Measurements from ENCODE around the gene PIK3IP1.
A peak's percentile ranks its signal among the peaks of the same experiment; 100 is the strongest.
"Not testable (repeated sequence)": the region's sequence is repeated elsewhere in the genome, so short reads cannot be mapped to it uniquely, and the experiment has no call there.

The PIK3IP1 gene

DNA sequence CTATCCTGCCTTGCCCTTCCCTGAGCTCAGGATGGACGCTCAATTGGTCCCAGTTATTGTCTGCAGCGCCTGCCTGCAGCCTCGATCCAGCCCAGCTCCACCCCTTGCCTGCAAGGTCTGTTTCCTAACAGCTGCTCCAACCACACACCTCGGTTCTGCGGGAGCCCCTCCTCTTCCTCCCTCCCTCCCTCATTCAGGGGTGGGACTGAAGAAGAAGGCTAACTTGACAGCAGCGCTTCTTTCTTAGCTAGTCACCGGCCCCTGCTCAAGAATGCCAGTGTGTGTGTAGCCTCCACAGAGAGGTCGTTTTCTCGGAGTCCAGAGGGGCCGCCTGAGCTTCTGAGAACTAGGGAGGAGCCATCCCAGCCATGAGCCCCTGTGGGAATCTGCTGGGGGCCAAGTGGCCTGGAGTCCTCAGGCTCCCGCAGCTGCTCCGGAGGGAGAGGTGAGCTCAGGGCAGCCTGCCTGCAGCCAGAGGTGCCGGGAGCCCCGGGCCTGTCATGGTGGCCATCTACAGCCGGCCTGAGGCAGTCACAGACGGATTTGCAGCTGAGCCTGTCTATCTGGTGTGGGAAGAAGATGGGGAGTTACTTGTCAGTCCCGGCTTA is 44.0 kb downstream of the PIK3IP1 start:
- peak; percentile 93 for DNase-seq

DNA sequence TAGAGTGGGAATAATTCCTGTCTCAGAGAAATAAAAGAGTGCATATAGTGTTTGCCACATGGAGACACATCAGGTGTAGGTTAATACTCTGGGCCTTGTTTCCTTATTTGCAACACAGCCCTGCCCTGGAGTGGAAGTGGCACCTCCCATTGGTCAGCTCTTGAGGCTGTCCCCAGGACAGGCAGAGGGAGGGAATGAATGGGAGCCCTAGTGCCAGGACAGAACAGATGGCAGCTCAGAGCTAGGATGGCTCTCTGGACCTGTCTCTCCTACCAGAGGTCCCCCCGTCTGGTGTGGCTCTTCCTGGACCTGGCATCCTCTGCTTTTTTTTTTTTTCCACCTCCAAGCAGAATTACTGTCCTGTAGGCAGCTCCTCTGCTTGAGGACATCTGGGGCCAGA is 44.6 kb downstream of the PIK3IP1 start:
- DNase-seq = no peak

DNA sequence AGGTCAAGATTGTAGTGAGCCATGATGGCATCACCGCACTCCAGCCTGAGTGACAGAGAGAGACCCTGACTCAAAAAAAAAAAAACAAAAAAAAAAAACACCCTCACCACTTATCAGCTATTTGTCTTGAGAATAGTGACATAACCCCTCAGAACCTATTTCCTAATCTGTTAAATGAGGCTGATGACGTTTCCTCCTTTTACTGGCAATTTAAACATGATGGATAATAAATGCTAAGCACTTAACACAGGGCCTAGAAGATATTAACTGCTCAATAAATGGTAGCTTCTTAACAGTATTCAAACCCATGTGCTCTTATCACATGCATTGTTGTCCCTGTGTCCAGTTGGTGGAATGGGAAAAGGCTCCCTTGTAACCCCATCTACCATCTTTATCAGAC is 45.6 kb downstream of the PIK3IP1 start:
- DNase-seq = no peak

DNA sequence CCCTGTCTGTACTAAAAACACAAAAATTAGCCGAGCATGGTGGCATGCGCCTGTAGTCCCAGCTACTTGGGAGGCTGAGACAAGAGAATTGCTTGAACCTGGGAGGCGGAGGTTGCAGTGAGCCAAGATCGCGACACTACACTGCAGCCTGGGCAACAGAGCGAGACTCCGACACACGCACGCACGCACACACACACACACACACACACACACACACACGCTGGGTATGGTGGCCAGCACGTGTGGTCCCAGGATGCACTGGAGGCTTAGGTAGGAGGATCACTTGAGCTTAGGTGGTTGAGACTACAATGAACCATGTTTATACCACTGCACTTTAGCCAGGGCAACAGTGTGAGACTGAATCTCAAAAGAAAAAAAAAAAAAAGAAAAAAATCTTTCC is 46.3 kb downstream of the PIK3IP1 start:
- DNase-seq = not testable (repeated sequence)

- DNase-seq = no peak
These were observed 47.3 kb downstream of the PIK3IP1 start for GRCh38 chr22:31244943-31245451.

DNA sequence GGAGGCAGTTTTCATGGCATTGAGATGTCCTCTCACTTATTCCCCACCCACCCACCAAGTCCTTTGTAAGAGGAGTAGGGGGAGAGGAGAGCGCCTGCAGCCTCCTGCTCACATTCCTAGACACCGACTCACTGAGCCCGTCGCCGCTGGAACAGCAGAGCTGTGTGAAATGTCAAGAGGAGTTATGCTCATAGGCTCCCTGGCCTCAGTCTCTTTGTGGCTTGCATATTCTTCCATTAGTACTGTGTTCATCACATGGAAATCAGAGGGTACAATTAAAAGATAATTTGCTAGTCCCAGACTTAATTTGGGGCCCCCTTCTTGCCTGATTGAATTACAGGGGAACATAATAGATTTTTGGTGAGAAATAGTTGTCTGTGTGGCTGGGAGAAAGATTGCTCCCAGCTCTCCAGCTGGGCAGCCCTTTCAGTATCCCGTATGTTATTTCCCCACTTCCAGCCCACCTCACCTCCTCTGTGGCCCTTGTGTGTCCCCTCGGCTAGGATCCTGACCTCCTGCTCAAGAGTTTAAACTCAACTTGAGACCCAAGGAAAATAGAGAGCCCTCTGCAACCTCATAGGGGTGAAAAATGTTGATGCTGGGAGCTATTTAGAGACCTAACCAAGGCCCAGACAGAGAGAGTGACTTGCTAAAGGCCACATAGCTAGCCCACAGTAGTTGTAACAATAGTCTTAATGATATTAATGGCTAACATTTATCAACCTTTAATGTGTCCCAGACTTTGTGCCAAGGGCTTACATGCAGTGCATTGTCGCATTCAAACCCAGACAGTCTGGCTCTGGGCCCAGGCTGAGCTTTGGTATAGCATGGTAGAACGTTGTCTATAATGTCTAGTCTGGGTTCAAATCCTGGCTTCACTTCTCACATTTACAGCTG is 48.0 kb downstream of the PIK3IP1 start:
- peak; percentile 85 for DNase-seq

- no peak for DNase-seq
These were observed 48.8 kb downstream of the PIK3IP1 start for GRCh38 chr22:31243339-31244045.

DNA sequence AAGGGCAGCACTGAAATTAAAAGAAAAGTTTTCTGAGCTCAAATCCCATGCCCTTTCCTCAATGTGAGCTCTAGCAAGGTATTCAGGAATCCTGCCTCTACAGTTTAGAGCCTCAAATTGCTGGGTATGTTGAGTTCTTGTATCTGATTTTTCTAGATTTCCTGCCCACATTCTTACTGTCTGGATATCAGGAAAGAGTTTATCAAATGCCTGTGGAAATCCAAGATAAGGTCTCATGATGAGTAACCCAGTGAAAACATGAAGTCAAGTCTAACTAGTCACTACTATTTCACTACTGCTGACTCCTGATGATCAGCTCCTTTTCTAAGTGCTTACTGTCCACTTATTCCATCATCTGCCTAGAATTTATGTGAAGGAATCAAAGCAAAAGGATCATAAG is 50.4 kb downstream of the PIK3IP1 start:
- DNase-seq = peak; percentile 63

DNA sequence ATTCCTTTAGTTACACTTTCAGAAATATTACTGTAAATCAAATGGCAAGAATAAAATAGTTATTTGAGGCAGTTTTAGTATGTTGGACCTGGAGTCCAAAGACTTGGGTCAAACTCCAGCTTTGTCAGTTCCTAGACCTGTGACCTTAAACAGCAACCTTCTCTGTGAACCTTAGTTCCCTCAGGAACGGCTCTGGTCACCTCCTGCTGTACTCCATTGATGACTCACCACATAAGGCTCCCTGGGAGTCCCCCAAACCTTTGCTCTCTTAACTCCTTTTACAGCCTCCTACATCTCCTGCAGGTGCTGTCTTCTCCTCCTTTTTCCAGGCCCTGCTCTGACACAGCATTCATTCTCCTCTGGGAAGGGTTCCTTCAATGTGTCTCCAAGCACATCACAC is 51.1 kb downstream of the PIK3IP1 start:
- DNase-seq = peak; percentile 50

DNA sequence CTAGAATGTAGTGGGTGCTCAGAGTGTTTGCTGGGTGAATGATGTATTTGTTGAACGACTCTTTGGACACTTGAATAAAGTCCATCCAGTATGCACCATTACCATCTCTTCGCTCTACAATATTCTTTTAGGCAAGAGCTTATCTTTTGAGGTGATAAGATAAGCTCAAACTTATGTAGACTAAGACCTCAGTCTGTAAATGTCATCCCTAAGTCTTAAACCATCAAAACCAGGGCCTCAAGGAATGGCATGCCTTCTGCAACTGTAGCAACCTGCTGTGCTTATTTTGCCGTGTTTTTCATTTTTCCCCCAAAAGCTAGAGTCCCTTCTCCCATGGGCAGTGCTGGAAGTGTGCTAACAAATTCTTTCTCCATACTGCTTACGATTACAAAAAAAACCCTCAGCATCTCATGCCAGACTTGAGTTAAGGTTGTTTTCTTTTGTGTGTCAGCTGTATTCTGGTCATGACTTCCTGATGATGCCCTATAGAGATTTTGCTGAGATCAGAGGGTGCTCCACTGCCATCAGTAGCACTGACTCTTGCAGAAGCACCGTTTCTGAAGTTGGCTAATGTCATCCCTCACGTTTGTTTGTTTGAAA is 52.4 kb downstream of the PIK3IP1 start:
- DNase-seq = peak; percentile 11

DNA sequence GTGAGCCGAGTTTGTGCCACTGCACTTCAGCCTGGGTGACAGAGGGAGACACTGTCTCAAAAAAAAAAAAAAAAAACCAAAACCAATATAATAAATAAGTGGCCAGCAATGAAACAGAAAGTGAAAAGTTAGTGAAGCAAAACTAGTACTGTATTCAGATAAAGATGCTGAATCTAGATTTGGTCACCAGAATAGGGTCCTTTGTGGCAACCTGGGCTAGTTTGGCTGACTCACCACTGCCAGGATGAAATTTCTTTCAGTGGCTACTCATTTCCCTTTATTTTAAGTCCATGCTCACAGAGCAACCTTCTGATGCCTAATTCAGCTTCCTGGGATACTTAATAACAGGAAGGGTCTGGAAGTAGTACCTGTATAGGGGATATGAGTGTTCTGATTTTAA is 54.2 kb downstream of the PIK3IP1 start:
- DNase-seq = no peak

GRCh38 chr22:31236044-31236443 is 56.2 kb downstream of the PIK3IP1 start:
- DNase-seq = not testable (repeated sequence)

DNA sequence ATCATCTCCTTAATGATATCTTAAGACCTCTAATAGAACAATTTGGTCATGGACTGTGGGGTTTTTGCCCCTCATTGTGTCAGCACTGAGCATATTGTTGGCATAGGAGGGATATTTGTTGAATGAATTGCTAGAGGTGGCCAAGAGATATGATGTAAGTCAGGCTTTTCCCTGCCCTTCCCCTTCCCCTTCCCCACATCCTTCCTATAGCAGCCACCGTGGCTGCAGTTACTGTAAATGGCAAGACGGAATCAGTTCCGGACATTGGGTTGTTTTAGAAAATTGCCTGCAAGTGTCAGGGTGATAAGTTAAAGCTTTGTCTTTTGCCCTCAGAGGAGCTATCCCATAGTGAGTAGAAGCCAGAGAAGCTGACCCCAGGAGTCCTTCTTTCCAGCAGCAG is 57.2 kb downstream of the PIK3IP1 start:
- no peak for DNase-seq

DNA sequence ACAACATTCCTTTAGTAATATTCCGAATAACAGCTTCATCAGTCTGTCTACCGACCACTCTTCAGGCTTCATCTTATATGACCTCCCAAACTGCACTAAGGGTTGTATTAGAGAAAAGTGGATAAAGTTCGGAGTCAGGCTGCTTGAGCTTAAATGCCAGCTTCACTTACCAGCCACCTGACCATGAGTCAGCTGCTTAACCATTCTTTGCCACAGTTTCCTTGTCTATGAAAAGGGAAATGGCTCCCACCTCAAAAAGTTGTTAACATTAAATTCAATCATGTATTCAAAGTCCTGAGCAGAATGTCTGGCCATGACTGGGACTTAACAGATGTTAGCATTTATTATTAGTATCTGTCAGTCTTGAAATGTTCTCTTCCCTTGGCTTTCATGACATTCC is 59.3 kb downstream of the PIK3IP1 start:
- DNase-seq = no peak

All from EL (cell line).